Activated CD8-positive, alpha-beta memory T cell treated with anti-CD3 and anti-CD28 coated beads, Interleukin-2, amount 50 U/mL, for 24 hours (primary cell): ENCODE measurements around the gene CFAP57.
"Not testable (repeated sequence)": the region's sequence is repeated elsewhere in the genome, so short reads cannot be mapped to it uniquely, and the experiment has no call there.

Experiments used
- DNase-seq: peaks from one replicate; pipeline ENCODE4 v3.0.0-alpha.2; 2020; ENCODE audit errors: extremely low read depth

Gene CFAP57

DNA sequence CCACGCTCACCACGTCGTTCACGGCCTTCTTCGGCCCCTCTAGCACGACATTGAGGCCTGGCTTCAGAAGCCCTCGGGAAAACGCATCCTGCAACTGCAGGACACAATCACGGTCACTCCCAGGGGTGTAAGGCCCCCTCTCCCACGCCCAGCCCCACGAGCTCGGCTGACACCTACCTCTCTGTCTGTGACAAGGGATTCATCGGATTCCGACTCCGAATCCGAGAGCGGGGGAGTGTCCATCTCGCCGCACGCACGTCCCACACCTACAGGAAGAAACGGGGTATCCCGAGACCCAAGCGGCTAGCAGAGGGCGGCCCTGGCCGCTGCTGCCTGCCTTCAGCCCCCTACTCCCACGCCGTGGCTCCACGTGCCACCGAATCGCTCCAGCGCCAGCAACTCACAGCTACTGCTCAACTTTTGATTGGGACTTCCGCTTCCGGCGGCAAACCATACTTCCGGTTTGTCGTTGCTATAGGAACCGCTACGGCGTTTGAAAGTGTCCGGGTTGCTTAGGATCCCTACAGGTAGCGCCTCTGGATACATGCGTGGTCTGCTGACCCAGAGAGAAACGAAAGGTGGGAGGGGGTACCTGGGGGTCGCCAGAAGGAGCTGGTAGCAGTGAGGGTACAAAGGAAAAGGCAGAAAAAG lies at the start of gene CFAP57, which contains the start of gene EBNA1BP2:
CFAP57 (plus strand) TSS at position 455 of the 651 bp plus-strand sequence. CDS start 424 bp downstream, outside the sequence.
EBNA1BP2 (minus strand) TSS at position 415 of the 651 bp plus-strand sequence; CDS start at position 243, 172 bp downstream.
- DNase-seq: peak; percentile 88

DNA sequence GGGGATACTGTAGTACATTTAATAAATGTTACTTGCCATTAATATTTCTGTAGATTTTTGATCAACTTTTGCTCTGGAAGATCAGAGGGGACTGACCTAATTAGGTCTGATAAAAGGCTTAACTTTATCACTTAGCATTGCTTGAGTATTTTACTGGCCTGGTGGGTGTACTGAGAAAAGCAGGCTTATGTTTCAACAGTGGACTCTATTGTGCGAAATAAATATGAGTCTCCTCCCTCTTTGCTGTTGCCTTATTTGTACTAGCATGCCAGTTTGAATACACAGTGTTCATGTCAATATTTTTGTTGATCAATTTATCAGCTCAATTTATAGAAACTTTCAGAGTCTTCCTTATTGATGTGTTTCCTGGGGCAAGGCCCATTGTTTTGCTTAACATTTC lies 49.1 kb upstream of the CFAP57 start:
- no peak for DNase-seq

DNA sequence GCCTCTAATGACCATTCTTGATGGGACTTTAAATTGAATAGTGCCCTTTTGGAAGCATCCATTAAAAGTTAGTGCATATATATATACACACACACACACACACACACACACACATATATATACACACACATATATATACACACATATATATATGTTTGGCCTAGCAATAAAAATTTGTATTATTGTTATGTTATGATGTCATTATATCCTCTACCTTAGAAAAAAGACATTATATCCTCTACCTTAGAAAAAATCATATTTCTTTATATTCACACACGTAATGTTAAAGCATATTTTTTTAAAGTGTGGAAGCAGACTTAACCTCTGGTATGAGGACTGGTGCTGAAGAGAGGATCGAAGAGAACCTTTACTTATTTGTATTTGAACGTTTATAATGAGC lies 43.3 kb upstream of the CFAP57 start:
- no peak for DNase-seq

DNA sequence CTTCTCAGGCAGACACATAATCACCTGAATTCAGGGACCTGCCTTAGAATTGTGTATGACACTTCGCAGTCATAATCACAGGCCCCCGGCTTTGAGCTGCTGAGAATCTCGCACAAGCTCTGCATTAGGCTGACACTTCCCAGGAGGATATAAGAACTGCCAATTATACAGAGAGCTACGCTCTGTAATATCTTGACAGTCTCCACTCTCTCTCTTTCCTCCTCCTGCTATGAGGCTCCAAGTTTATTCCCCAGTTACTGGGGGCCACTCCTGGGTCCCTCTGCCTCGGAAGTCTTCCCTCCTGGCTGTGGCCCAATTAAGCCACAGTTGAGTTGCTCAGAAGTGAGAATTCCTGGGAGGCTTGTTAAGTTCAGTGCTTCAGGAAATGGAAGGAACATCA lies 42.7 kb upstream of the CFAP57 start:
- no peak for DNase-seq

DNA sequence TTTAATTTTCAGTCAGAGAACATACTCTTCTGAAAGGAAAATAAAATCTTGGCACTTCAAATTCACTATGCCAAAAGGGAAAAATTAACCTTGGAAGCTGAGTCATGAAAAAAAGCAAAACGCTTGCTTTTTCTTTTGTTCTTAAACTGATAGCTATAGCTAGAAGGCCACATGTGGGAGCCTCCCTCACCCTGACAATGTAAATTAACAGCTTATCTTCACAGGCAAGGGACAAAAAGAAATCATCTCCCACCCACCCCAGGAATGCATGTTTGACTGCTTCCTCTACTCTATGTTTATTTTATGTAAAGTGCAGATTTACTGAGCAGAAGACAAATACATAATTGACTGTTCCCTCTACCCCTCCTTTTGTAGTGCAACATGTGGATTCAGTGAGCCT lies 38.1 kb upstream of the CFAP57 start:
- DNase-seq: no peak

DNA sequence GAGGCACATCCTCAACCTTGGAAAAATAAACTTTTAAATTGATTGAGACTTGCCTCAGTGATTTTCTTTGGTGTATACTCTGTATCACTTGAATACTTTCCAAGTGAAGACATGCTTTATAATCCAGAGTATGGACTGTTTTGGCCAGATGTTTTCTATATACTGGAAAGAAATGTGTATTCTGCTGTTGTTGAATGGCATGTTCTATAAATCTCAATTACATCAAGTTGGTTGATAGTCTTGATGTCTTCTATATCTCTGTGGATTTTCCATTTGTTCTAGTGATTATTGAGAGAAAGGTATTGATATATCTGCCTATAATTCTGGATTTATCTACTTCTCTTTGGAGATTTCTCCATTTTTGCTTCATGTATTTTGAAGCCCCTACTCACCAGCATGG lies 37.5 kb upstream of the CFAP57 start:
- no peak for DNase-seq

DNA sequence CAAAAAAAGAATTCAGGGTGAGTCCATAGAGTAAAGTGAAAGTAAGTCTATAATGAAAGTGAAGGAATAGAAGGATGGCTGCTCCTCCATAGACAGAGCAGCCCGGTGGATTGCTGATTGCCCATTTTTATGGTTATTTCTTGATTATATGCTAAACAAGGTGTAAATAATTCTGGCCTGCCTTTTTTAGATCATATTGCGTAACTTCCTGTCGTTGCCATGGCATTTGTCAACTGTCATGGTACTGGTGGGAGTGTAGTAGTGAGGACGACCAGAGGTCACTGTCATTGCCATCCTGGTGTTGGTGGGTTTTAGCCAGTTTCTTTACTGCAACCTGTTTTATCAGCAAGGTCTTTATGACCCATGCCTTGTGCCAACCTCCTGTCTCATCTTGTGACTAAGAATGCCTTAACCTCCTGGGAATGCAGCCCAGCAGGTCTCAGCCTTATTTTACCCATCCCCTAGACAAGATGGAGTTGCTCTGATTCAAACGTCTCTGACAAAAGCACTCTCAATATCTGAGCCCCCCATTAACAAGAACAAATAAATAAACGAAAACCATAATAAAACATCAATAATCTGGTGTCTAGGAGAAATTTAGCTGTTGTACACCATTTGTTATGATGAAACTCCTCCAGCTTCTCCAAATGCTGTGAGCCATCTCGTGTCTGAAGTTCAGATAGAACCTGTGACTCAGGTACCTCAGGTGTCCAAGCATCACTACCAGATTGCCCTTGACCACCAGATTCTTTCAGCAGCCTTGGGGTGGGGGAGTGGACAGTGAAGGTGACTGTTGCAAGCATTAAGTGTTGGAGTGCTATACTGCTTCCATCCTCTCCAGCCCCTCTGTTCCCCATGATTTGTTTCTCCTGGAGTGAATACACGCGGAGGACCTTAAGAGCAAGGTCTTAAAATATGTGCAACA lies 36.0 kb upstream of the CFAP57 start:
- no peak for DNase-seq

DNA sequence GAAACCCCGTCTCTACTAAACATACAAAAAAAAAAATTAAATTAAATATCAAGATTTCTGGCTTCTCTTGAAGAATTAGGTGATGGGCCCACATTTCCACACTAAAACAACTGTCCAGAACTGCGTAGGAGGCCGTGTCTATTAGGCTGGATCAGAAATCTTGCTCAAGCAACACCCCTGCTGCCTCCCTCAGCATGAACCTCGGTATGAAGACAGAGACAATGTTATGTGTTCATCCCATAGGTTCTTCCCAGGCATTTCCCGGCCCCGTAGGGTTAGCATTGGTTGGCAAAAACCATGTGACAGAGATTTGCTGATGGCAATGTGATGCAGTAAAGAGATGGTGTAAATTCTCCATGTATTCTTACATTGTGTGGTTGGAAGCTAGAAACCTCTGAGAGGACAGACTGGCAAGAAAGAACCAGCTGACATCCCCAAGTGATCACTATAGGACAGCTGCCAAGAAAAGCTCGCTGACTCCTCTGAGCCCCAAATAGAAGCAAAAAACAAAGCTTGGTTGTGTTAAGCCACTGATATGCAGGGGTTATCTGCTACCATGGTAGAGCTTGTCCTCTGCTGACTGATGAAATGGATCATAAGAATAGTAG lies 34.6 kb upstream of the CFAP57 start:
- DNase-seq: no peak

DNA sequence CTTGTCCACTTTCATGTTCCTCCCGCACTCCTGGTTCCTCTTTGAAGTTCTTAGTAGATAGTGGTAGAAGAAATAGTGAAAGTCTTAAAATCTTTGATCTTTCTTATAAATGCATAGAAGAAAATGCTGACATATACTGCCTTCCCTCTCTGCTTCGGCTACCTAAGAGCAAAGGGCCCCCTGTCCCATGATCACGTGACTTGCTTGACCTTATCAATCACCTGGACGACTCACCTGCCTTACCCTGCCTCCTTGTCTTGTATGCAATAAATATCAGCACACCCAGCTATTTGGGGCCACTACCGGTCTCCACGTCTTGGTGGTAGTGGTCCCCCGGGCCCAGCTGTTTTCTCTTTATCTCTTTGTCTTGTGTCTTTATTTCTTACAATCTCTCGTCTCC lies 32.8 kb upstream of the CFAP57 start:
- not testable (repeated sequence) for DNase-seq

DNA sequence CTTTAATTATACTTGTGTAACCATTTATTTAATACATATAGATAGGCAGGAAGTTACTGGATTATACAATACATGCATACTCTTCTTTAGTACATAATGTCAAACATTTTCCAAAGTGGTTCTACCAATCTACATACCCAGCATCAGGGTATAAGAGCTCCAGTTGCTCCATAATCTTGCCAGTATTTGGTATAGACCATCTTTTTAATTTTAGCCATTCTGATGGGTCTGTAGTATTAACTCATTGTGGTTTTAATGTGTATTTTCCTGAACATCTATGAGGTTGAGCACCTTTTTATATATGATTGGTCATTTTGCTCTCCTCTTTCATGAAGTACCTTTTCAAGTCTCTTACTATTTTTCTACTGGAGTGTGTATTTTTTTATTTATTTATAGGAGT lies 32.1 kb upstream of the CFAP57 start:
- no peak for DNase-seq

DNA sequence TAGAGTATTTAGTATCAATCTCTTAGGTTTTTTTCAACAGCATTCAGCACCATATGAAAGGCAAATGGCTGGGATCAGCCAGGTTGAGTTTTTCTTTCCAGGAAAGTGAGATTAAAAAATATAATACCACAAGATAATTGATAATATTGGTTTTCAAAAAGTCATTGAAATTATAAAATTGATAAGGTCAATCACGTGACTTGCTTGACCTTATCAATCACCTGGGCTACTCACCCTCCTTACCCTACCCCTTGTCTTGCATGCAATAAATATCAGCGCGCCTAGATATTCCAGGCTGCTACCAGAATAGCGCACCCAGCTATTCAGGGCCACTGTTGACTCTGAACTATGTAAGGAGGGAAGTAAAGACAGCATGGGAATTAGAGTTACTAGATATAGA lies 31.5 kb upstream of the CFAP57 start:
- no peak for DNase-seq

DNA sequence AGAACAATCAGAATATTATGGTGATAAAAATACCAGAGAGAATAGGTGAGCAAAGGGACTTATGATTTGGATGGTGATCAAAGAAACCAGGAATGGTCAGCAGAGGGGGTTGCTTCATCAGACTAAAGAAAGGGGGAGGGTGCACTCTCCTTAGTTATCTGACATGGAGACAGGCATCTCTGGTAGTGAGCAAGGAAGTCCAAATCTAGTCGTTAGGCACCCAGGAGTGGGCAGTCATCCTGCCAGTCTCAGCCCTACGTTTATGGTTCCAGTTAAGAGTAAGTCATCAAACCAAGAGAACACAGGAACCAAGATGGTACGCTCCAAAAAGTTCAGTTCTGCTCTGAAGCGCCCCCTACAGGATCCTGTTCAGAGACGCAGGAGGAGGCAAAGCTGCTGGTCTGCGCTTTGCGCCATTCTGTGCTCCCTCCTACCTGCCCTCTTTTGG lies 28.7 kb upstream of the CFAP57 start:
- DNase-seq: no peak

DNA sequence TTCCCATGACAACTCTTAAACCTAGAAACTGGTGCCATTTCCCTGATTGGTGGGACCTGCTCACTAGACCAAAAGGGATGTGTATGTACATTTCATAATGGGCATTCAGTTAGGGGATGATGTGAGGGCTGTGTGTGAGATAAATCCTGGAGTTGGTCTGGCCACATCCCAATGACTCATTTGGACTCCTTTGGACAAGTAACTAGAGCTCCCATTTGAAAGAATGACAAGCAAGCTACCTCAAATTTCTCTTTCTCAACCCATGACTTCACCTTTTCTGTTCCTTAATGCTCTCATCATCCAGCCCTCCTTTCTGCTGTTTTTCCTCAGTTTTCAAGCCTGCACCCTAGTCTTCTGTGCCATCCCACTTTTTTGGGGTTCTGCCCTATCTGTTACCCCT lies 27.9 kb upstream of the CFAP57 start:
- no peak for DNase-seq

DNA sequence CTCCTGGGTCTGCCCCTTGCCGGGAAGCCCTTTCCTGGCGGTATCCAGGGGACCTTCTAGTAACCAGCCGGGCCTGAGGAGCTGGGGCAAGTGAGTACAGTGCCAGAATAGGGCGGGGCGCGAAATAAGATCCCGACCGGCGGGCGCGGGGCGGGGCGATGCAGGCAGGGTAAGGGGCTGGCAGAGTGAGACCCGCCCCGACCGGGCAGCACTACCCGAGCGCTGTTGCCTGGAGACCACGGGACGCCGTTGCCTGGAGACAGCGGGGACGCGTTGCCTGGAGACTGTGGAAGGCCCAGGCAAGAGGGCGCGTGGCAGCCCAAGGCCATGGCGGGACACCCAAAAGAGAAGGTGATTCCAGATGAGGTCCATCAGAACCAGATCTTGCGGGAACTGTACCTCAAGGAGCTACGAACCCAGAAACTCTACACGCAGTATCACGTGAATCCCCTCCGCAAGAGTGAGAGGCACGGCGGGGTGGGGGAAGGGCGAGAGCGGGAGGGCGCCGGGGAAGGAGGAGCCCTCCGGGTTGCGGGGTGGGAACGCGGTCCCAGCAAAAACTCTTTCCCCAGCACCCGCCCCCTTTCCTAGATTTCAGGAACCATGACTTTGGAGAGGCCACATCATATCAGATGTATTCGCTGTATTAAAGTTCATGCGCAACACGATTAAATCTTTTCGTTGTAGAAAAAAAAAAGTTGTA lies 24.4 kb upstream of the CFAP57 start:
- no peak for DNase-seq

DNA sequence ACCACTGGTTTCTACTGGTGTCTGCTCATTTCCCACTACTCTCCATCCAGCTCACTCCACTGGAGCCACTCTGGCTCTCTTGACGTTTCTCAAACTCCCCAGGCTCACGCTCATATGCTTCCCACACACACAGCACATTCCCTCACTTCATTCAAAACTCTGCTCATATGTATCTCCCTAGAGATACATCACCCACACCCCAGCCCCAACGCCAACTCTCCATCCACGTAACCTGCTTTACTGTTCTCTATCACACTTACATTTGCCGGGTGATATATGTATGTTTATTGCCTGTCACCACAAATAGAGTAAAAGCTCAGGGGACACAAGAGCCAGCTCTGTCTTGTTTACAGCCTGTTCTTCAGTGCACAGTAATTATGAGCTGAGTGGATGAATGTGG lies 22.2 kb upstream of the CFAP57 start:
- DNase-seq: no peak

DNA sequence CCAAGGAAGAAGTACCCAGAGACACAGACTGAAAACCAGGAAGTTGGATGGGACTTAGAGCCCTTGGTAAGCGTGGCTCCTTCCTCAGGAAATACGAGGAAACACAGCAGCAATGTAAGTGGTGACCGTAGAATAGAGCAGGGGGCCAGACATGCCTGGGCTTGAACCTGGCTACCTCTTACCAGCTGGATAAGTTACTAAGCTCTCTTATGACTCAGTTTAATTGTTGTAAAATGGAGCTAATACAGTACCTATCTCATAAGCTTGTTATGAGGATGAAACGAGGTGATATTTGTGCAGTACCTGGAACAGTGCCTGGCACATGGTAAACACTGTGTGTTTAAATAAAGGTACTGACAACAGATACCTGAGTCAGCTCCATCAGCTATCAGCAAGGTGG lies 19.3 kb upstream of the CFAP57 start:
- no peak for DNase-seq

DNA sequence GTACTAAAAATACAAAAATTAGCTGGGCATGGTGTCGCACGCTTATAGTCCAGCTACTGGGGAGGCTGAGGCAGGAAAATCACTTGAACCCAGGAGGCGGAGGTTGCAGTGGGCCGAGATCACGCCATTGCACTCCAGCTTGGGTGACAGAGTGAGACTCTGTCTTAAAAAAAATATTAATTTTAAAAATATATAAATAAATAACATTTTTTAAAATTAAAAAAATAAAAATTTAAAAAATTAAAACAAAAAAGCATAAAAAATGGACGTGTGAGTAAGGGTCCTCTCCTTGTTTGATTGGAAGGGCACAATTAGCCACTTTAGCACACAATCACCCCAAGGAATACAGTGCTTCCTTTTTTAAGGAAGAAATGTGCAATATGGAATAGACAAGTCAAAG lies 18.7 kb upstream of the CFAP57 start:
- no peak for DNase-seq

DNA sequence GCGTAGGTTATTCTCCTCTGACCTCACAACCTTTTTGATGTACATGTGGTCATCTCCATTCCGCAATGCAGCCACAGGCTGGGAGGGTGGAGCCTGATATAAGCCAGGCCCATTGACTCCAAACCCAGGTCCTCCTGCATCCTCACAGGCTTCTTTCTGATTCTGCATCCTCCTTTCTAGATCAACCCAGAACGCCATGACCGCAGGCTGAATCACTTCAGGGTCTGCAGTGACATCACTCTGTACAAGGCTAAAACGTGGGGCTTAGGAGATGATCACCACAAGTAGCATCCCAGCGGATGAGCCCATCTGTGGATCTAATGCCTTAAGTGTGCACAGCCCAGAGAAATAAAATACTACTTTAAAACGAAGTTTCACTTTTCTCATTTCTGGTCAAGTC lies 16.1 kb upstream of the CFAP57 start:
- no peak for DNase-seq

DNA sequence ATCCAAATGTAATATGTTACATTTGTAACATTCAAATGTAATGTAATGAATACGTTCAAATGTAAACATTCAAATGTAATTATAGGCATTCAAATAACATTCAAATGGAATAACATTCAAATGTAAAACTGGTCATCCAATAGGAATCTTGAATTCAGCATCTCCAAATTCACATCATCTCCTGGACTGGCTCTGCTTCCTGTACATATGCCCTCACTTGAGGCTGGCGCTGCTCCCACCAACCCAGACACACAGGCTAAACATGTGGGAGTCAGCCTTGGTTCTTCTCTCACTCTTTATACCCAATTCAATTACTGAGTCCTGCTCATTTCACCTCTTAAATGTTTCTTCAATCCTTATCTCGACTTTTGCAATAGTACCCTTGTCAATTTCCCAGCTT lies 7.0 kb upstream of the CFAP57 start:
- DNase-seq: no peak

DNA sequence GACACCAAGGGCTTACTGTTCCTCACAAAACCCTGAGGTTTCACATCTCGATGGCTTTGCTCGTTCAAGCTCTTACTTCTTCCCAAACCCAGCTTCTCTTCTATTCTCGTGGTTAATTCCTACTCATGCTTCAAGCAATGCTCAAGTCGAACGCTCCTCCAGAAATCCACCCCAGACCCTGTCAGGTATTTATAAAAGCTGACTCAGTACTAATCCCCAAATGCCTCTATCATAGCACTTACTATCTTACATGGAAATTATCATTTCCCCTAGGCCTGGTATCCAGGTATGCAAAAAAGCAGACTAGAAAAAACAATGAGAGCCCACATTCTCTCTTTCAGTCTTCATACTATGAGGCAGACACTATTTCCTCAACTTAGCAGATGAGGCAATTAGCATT lies 6.4 kb upstream of the CFAP57 start:
- DNase-seq: no peak

DNA sequence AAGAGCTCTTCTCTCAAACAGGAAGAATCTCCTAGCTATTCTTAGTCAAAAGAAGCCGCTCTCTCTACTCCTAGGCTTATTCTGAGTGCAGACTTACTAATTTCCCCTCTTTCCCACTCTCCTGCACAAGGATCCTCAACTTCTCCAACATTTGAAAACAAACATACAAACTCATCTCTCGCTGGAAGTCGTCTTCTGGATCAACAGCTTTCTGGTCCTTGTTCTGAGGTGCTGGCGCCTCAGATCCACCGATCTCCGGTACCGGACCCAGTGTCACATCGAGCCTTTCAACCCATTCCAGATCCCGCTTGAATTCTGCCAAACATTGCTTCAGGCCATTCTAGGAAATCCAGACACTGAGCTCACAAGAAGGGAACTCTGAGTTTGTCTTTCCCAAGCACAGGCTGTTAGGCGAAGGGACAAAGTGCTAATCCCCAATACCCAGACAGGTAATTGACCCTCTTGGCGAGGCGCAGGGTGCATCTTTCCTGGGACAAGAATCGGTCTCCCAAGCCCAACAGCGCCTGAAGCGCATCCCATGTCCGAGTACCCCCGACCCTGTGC lies 736 bp upstream of the CFAP57 start:
- no peak for DNase-seq

DNA sequence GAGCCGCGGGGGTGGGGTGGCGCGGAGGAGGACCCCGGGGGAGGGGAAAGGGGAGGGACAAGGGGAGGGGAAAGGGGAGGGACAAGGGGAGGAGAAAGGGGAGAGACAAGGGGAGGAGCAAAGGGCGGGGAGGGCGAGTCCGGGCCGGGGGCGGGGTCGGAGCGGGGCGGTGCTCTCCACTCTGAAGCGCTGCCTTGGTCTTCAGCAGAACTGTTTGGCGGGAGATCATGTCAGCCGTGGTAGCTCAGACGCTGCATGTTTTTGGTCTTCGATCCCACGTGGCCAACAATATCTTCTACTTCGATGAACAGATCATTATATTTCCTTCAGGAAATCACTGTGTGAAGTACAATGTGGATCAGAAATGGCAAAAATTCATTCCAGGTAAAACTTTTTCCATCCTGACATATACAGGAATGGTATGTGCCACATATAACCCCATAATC lies 420 bp downstream of the CFAP57 start:
- DNase-seq: peak; percentile 67
